KMS-11 (cell line): ENCODE results near the gene DOCK11.

Source experiments
- H2AFZ ChIP-seq: fragments of 200-600 bp; sonication (generic); 2 replicates; pipeline ENCODE4 v1.6.1; 2016; ENCODE audit warnings: antibody characterized with exemption, mixed run types, low read depth
- H3K27ac ChIP-seq: fragments of 200-600 bp; sonication (generic); 2 replicates; pipeline ENCODE4 v1.6.1; 2016; ENCODE audit warnings: mild to moderate bottlenecking, mixed run types
- H3K27me3 ChIP-seq: fragments of 200-600 bp; sonication (generic); 2 replicates; pipeline ENCODE4 v1.6.1; 2017; ENCODE audit warnings: mild to moderate bottlenecking, low read depth, mixed run types, moderate library complexity; ENCODE audit not compliant: insufficient read depth
- H3K36me3 ChIP-seq: fragments of 200-600 bp; sonication (generic); 2 replicates; pipeline ENCODE4 v1.6.1; 2017; ENCODE audit warnings: mild to moderate bottlenecking, mixed run types; ENCODE audit not compliant: insufficient read depth
- H3K4me1 ChIP-seq: fragments of 200-600 bp; sonication (generic); 2 replicates; pipeline ENCODE4 v1.6.1; 2016; ENCODE audit warnings: mild to moderate bottlenecking, low read depth, mixed run types; ENCODE audit not compliant: poor library complexity, severe bottlenecking
- H3K4me2 ChIP-seq: fragments of 200-600 bp; sonication (generic); 2 replicates; pipeline ENCODE4 v1.7.0; 2016; ENCODE audit warnings: mild to moderate bottlenecking, mixed run types
- H3K4me3 ChIP-seq: fragments of 200-600 bp; sonication (generic); IDR thresholded peaks from 2 replicates; pipeline ENCODE4 v1.6.1; 2017; ENCODE audit warnings: low read depth, low read length, mixed read lengths; ENCODE audit not compliant: insufficient read depth
- H3K79me2 ChIP-seq: fragments of 200-600 bp; sonication (generic); 2 replicates; pipeline ENCODE4 v1.6.1; 2016; ENCODE audit warnings: low read depth, mixed run types; ENCODE audit not compliant: insufficient read depth
- H3K9ac ChIP-seq: fragments of 200-600 bp; sonication (generic); 2 replicates; pipeline ENCODE4 v1.6.1; 2016; ENCODE audit warnings: mild to moderate bottlenecking, mixed run types
- H4K20me1 ChIP-seq: fragments of 200-600 bp; sonication (generic); 2 replicates; pipeline ENCODE4 v1.6.1; 2016; ENCODE audit warnings: mild to moderate bottlenecking, mixed run types; ENCODE audit not compliant: insufficient read depth
- CTCF ChIP-seq: fragments of 200-600 bp; sonication (generic); conservative IDR thresholded peaks from 2 replicates; pipeline ENCODE4 v1.6.1; 2017; ENCODE audit warnings: low read depth, mild to moderate bottlenecking, antibody characterized with exemption, low read length, moderate library complexity, mixed read lengths

The DOCK11 gene

GRCh38 chrX:118595501-118596042, 100.0 kb downstream of the DOCK11 start:
- H3K4me2 ChIP-seq = no peak overlapping the region
- H3K36me3 ChIP-seq = no peaks in the 10 kb centered on the region
- no peaks in the 10 kb centered on the region for H3K79me2 ChIP-seq
- H3K4me1 ChIP-seq = no peaks in the 10 kb centered on the region
- no peak overlapping the region for H2AFZ ChIP-seq
- H3K9ac ChIP-seq = no peak overlapping the region
- no peak overlapping the region for H3K27ac ChIP-seq
- H3K4me3 ChIP-seq = no peak overlapping the region
- no peaks in the 10 kb centered on the region for H4K20me1 ChIP-seq
- H3K27me3 ChIP-seq = no peaks in the 10 kb centered on the region
- no peak for TF ChIP-seq CTCF

GRCh38 chrX:118596390-118596789, 100.8 kb downstream of the DOCK11 start:
- no peaks in the 10 kb centered on the region for H3K36me3 ChIP-seq
- no peaks in the 10 kb centered on the region for H4K20me1 ChIP-seq
- H3K27ac ChIP-seq = no peak overlapping the region
- no peak overlapping the region for H3K9ac ChIP-seq
- no peaks in the 10 kb centered on the region for H3K4me1 ChIP-seq
- no peak overlapping the region for H3K4me2 ChIP-seq
- no peak overlapping the region for H2AFZ ChIP-seq
- no peaks in the 10 kb centered on the region for H3K27me3 ChIP-seq
- no peaks in the 10 kb centered on the region for H3K79me2 ChIP-seq
- no peak for TF ChIP-seq CTCF
- H3K4me3 ChIP-seq = no peak overlapping the region

DNA sequence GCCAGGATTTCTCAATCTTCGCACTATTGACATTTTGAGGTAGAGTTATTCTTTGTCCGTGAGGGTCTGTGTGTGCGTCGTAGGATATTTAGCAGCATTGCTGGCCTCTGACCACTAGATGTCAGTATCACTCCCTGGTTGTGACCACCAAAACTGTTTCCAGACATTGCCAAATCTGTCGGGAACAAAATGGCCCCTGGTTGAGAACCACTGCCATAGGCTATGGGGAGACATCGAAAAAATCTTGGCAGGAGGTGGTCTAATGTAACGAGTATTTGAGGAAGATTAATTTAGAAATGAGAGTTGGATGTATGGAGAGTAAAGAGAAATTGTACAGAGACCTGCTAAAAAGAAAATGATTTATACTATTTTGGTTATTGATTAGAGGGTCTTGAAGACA, 108.4 kb downstream of the DOCK11 start:
- Histone ChIP-seq H4K20me1 (no peaks in the 10 kb centered on the region), H3K27me3 (no peaks in the 10 kb centered on the region), H3K79me2 (no peaks in the 10 kb centered on the region), H3K4me2 (peak overlapping the region; percentile 21; the same call in 1 of the 2 replicates), H2AFZ (peak overlapping the region; percentile 34; the same call in 1 of the 2 replicates), H3K4me1 (peaks cover 7% of the 10 kb centered on the region), H3K36me3 (no peaks in the 10 kb centered on the region), H3K9ac (no peak overlapping the region), H3K27ac (no peak overlapping the region), H3K4me3 (no peak overlapping the region)
- TF ChIP-seq CTCF = peak; percentile 78

- Histone ChIP-seq H3K27me3 (no peaks in the 10 kb centered on the region), H3K4me3 (no peak overlapping the region), H3K9ac (no peak overlapping the region), H2AFZ (no peak overlapping the region), H3K4me2 (no peak overlapping the region), H3K27ac (no peak overlapping the region), H3K4me1 (no peaks in the 10 kb centered on the region), H3K36me3 (no peaks in the 10 kb centered on the region), H4K20me1 (no peaks in the 10 kb centered on the region), H3K79me2 (no peaks in the 10 kb centered on the region)
- TF ChIP-seq CTCF = no peak
Measured at GRCh38 chrX:118612290-118612689, 116.7 kb downstream of the DOCK11 start.

DNA sequence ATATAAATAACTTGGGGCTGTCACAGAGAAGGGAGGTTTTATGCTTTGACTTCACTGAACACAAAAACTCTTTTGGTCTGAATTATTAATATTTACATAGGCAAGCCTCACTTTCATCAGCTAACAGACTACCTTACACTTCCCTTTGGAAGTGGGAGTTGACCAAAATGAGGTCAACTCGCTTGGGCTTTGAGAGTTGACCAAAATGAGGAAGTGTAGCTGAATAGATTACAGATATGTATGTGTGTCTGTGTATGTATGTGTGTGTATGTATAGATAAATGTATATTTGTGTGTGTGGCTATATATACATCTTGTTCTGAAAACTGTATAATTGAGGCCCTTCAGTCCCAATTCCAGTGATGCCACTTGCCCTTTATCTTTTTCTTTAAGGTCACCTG, 118.5 kb downstream of the DOCK11 start:
- no peak for TF ChIP-seq CTCF
- H3K79me2 ChIP-seq = no peaks in the 10 kb centered on the region
- H3K4me2 ChIP-seq = no peak overlapping the region
- no peak overlapping the region for H3K9ac ChIP-seq
- no peak overlapping the region for H3K27ac ChIP-seq
- no peaks in the 10 kb centered on the region for H3K27me3 ChIP-seq
- H3K36me3 ChIP-seq = no peaks in the 10 kb centered on the region
- no peaks in the 10 kb centered on the region for H4K20me1 ChIP-seq
- no peak overlapping the region for H2AFZ ChIP-seq
- no peak overlapping the region for H3K4me3 ChIP-seq
- H3K4me1 ChIP-seq = no peaks in the 10 kb centered on the region
